ENCODE results near the gene TMIGD3.

TMIGD3 gene

GRCh38 chr1:111507411-111508201, 4.2 kb upstream of the TMIGD3 start:
- peak overlapping the region; percentile 99 for H3K4me2 ChIP-seq (ENCODE audit: low read length)
- H3F3A ChIP-seq (ENCODE audit: control insufficient read depth, insufficient read depth): peaks cover 21% of the 10 kb centered on the region
- no peaks in the 10 kb centered on the region for H3K79me2 ChIP-seq (ENCODE audit: control insufficient read depth, low read length)
- H3K4me3 ChIP-seq (ENCODE audit: low read length): peak overlapping the region; percentile 78
- H3K27ac ChIP-seq (ENCODE audit: low read depth, low read length): peak overlapping the region; percentile 99
- H4K20me1 ChIP-seq (ENCODE audit: control insufficient read depth, insufficient read depth, low read depth, low read length): no peaks in the 10 kb centered on the region
- no peaks in the 10 kb centered on the region for H3K9me2 ChIP-seq (replicated peaks; ENCODE audit: control insufficient read depth, low read length)
- H3K27me3 ChIP-seq (ENCODE audit: control insufficient read depth, low read length): no peaks in the 10 kb centered on the region
- no peaks in the 10 kb centered on the region for H3K9me3 ChIP-seq (ENCODE audit: control insufficient read depth, insufficient read depth, low read length)
- no peaks in the 10 kb centered on the region for H3K36me3 ChIP-seq (ENCODE audit: control insufficient read depth, low read length)
- H3K4me1 ChIP-seq (ENCODE audit: control insufficient read depth, low read length): peaks cover 88% of the 10 kb centered on the region
- TF ChIP-seq EZH2phosphoT487 (IDR thresholded peaks at IDR 0.05; ENCODE audit: borderline replicate concordance, low read length): no peak

- TF ChIP-seq CTCF (IDR thresholded peaks at IDR 0.05; ENCODE audit: low read depth, low read length, poor library complexity, severe bottlenecking): no peak
- no peak for TF ChIP-seq EZH2phosphoT487 (IDR thresholded peaks at IDR 0.05; ENCODE audit: borderline replicate concordance, low read length)
- Histone ChIP-seq H3K4me1 (ENCODE audit: control insufficient read depth, low read length) (peaks cover 85% of the 10 kb centered on the region), H3K79me2 (ENCODE audit: control insufficient read depth, low read length) (no peaks in the 10 kb centered on the region), H3K36me3 (ENCODE audit: control insufficient read depth, low read length) (no peaks in the 10 kb centered on the region), H3F3A (ENCODE audit: control insufficient read depth, insufficient read depth) (peaks cover 21% of the 10 kb centered on the region), H3K9me3 (ENCODE audit: control insufficient read depth, insufficient read depth, low read length) (no peaks in the 10 kb centered on the region), H3K4me3 (ENCODE audit: low read length) (peak overlapping the region; percentile 67), H3K27me3 (ENCODE audit: control insufficient read depth, low read length) (no peaks in the 10 kb centered on the region), H3K27ac (ENCODE audit: low read depth, low read length) (peak overlapping the region; percentile 99), H4K20me1 (ENCODE audit: control insufficient read depth, insufficient read depth, low read depth, low read length) (no peaks in the 10 kb centered on the region), H3K9me2 (replicated peaks; ENCODE audit: control insufficient read depth, low read length) (no peaks in the 10 kb centered on the region), H3K4me2 (ENCODE audit: low read length) (peak overlapping the region; percentile 95)
These were observed 3.1 kb upstream of the TMIGD3 start for GRCh38 chr1:111506561-111506960.

- H3K9me2 ChIP-seq (replicated peaks; ENCODE audit: control insufficient read depth, low read length): no peaks in the 10 kb centered on the region
- H4K20me1 ChIP-seq (ENCODE audit: control insufficient read depth, insufficient read depth, low read depth, low read length): no peaks in the 10 kb centered on the region
- H3K4me1 ChIP-seq (ENCODE audit: control insufficient read depth, low read length): peaks cover 76% of the 10 kb centered on the region
- TF ChIP-seq CTCF (IDR thresholded peaks at IDR 0.05; ENCODE audit: low read depth, low read length, poor library complexity, severe bottlenecking) (no peak), EZH2phosphoT487 (IDR thresholded peaks at IDR 0.05; ENCODE audit: borderline replicate concordance, low read length) (no peak)
- H3K4me3 ChIP-seq (ENCODE audit: low read length): peak overlapping the region; percentile 67
- peak overlapping the region; percentile 95 for H3K4me2 ChIP-seq (ENCODE audit: low read length)
- H3F3A ChIP-seq (ENCODE audit: control insufficient read depth, insufficient read depth): peaks cover 21% of the 10 kb centered on the region
- H3K79me2 ChIP-seq (ENCODE audit: control insufficient read depth, low read length): no peaks in the 10 kb centered on the region
- no peaks in the 10 kb centered on the region for H3K9me3 ChIP-seq (ENCODE audit: control insufficient read depth, insufficient read depth, low read length)
- H3K36me3 ChIP-seq (ENCODE audit: control insufficient read depth, low read length): no peaks in the 10 kb centered on the region
- peak overlapping the region; percentile 99 for H3K27ac ChIP-seq (ENCODE audit: low read depth, low read length)
- no peaks in the 10 kb centered on the region for H3K27me3 ChIP-seq (ENCODE audit: control insufficient read depth, low read length)
These were observed 2.2 kb upstream of the TMIGD3 start for GRCh38 chr1:111505641-111506119.

- Histone ChIP-seq H3K9me3 (ENCODE audit: control insufficient read depth, insufficient read depth, low read length) (no peaks in the 10 kb centered on the region), H3K4me1 (ENCODE audit: control insufficient read depth, low read length) (peaks cover 63% of the 10 kb centered on the region), H3F3A (ENCODE audit: control insufficient read depth, insufficient read depth) (peaks cover 21% of the 10 kb centered on the region), H4K20me1 (ENCODE audit: control insufficient read depth, insufficient read depth, low read depth, low read length) (no peaks in the 10 kb centered on the region), H3K4me2 (ENCODE audit: low read length) (peak overlapping the region; percentile 48), H3K36me3 (ENCODE audit: control insufficient read depth, low read length) (no peaks in the 10 kb centered on the region), H3K79me2 (ENCODE audit: control insufficient read depth, low read length) (no peaks in the 10 kb centered on the region), H3K27ac (ENCODE audit: low read depth, low read length) (peak overlapping the region; percentile 28; the same call in 1 of the 2 replicates), H3K27me3 (ENCODE audit: control insufficient read depth, low read length) (no peaks in the 10 kb centered on the region), H3K4me3 (ENCODE audit: low read length) (peak overlapping the region; percentile 9; the same call in 1 of the 2 replicates), H3K9me2 (replicated peaks; ENCODE audit: control insufficient read depth, low read length) (no peaks in the 10 kb centered on the region)
- no peak for TF ChIP-seq EZH2phosphoT487 (IDR thresholded peaks at IDR 0.05; ENCODE audit: borderline replicate concordance, low read length)
- TF ChIP-seq CTCF (IDR thresholded peaks at IDR 0.05; ENCODE audit: low read depth, low read length, poor library complexity, severe bottlenecking): no peak
These were observed 664 bp upstream of the TMIGD3 start for GRCh38 chr1:111504097-111504496.
